Panc1 (cell line): ENCODE measurements around the gene C11orf21. TPM values are rescaled to one million over a fixed set of nuclear protein-coding genes. Genes with fewer than 3 reads are reported as not detected.

ENCODE experiments used
- ATAC-seq: fragments of 200-7000 bp; cut with Tn5 transposase; 2 replicates; pipeline ENCODE4 v1.9.1; 2020; ENCODE audit warnings: mild to moderate bottlenecking, moderate library complexity
- BruUV-seq: library from RNA; stranded (reverse); fragments of 400-500 nt; replicated peaks from 2 replicates; lab custom pipeline; 2021; lab: Mats Ljungman, UMichigan
- CTCF ChIA-PET: fragments of 300-600 bp; sonication (Branson Sonifier 250); formaldehyde crosslinking; loops from one replicate; lab custom pipeline; 2022; ENCODE audit warnings: antibody characterized with exemption; lab: Charles Lee
- POLR2A ChIA-PET: fragments of 300-600 bp; sonication (Branson Sonifier 250); formaldehyde crosslinking; loops from one replicate; lab custom pipeline; 2022; ENCODE audit warnings: antibody characterized with exemption; lab: Charles Lee
- DNase-seq: peaks from one replicate; pipeline ENCODE4 v3.0.0-alpha.2; 2010; ENCODE audit warnings: low read depth, low spot score
- H3K27ac ChIP-seq: 2 replicates; pipeline ENCODE4 v1.5.1; 2011; ENCODE audit warnings: mild to moderate bottlenecking, low read length, inconsistent platforms
- H3K27me3 ChIP-seq: fragments of 200-500 bp; sonication (Bioruptor generic); 2 replicates; pipeline ENCODE4 v1.6.0; 2014; ENCODE audit warnings: low read length, inconsistent platforms; ENCODE audit not compliant: control insufficient read depth, insufficient read depth
- H3K36me3 ChIP-seq: fragments of 200-500 bp; sonication (Bioruptor generic); 2 replicates; pipeline ENCODE4 v1.5.1; 2014; ENCODE audit warnings: inconsistent platforms, mild to moderate bottlenecking, low read length, moderate library complexity; ENCODE audit not compliant: control insufficient read depth, insufficient read depth
- H3K4me1 ChIP-seq: 2 replicates; pipeline ENCODE4 v1.5.1; 2011; ENCODE audit warnings: inconsistent platforms, mild to moderate bottlenecking, low read length, moderate library complexity; ENCODE audit not compliant: control insufficient read depth, insufficient read depth
- H3K4me3 ChIP-seq, 2 experiments: 2 replicates each; pipeline ENCODE4 v1.5.1; 2011 to 2012; ENCODE audit warnings: low read depth in 2 of 2, low read length in 2 of 2, mild to moderate bottlenecking in 2 of 2, inconsistent platforms in 1 of 2, moderate library complexity in 1 of 2
- H3K9me3 ChIP-seq: fragments of 200-500 bp; sonication (Bioruptor generic); 2 replicates; pipeline ENCODE4 v1.5.1; 2014; ENCODE audit warnings: low read depth, mild to moderate bottlenecking, inconsistent platforms, low read length, moderate library complexity; ENCODE audit not compliant: control insufficient read depth, insufficient read depth
- CTCF ChIP-seq: fragments of 450-650 bp; IDR thresholded peaks from 2 replicates; pipeline ENCODE4 v1.5.1; 2017; ENCODE audit warnings: mild to moderate bottlenecking
- POLR2AphosphoS5 ChIP-seq: IDR thresholded peaks from 2 replicates; pipeline ENCODE4 v1.6.1; 2012; ENCODE audit warnings: mild to moderate bottlenecking, low read depth, low read length, moderate library complexity
- REST ChIP-seq, 2 experiments: IDR thresholded peaks; 2 replicates each; pipeline ENCODE4 v1.6.1; 2011 to 2012; ENCODE audit warnings: low read depth in 2 of 2, control low read depth in 1 of 2, low read length in 1 of 2, mild to moderate bottlenecking in 1 of 2, moderate library complexity in 1 of 2; ENCODE audit not compliant: insufficient read depth in 1 of 2
- SIN3A ChIP-seq: IDR thresholded peaks from 2 replicates; pipeline ENCODE4 v1.6.1; 2012; ENCODE audit warnings: low read depth, mild to moderate bottlenecking, low read length, moderate library complexity, borderline replicate concordance; ENCODE audit not compliant: insufficient read depth
- TCF7L2 ChIP-seq: IDR thresholded peaks from 2 replicates; pipeline ENCODE4 v1.6.1; 2011; ENCODE audit warnings: mild to moderate bottlenecking, low read depth, low read length, inconsistent platforms
- in situ Hi-C: cut with HindIII; loops from 2 replicates; pipeline ENCODE4 v1.10.0; 2016; ENCODE audit warnings: low sequenced_read_pairs, low pct_unique_long_range_greater_than_20kb
- intact Hi-C: fragments of 100-400 bp; cut with micrococcal nuclease; formaldehyde crosslinking; loops from one replicate; pipeline ENCODE4 v1.10.0; 2022; ENCODE audit not compliant: unreplicated experiment
- total RNA-seq: library from RNA; stranded (reverse); gene quantifications from one replicate; pipeline ENCODE4 v1.2.1, GENCODE V29; 2021; ENCODE audit not compliant: unreplicated experiment

C11orf21 gene
- total RNA-seq, 1 experiment from 2014 or later = 0.31 TPM

- Histone ChIP-seq H3K4me3 (no peak overlapping the region), H3K9me3 (no peaks in the 10 kb centered on the region), H3K27ac (no peak overlapping the region), H3K36me3 (no peaks in the 10 kb centered on the region), H3K4me1 (no peaks in the 10 kb centered on the region), H3K27me3 (no peaks in the 10 kb centered on the region)
- ChIA-PET CTCF (no interaction called here), POLR2A (no interaction called here)
- no peak for DNase-seq
- TF ChIP-seq SIN3A = no peak
- TF ChIP-seq CTCF = no peak
- TF ChIP-seq POLR2AphosphoS5 = no peak
- TF ChIP-seq TCF7L2 = no peak
- no peak for TF ChIP-seq REST (IDR thresholded peaks at IDR 0.05; ENCODE audit: insufficient read depth in 1 of 2, low read depth in 2 of 2, low read length in 1 of 2)
- in situ Hi-C loops (no loop called here), intact Hi-C loops (no loop called here)
- BruUV-seq = no TSS peak
- no peak for ATAC-seq
These were observed 44.6 kb downstream of the C11orf21 start for GRCh38 chr11:2256951-2257700.

- DNase-seq (no peak), ATAC-seq (0 out of 2 replicates have a peak, but pooled peaks have one; percentile 29)
- no peak overlapping the region for H3K27ac ChIP-seq
- H3K27me3 ChIP-seq = no peaks in the 10 kb centered on the region
- no peaks in the 10 kb centered on the region for H3K9me3 ChIP-seq
- no peak overlapping the region for H3K4me3 ChIP-seq
- in situ Hi-C loops (no loop called here), intact Hi-C loops (no loop called here)
- no peak for TF ChIP-seq SIN3A
- TF ChIP-seq CTCF = no peak
- no peak for TF ChIP-seq TCF7L2
- no peak for TF ChIP-seq POLR2AphosphoS5
- TF ChIP-seq REST (IDR thresholded peaks at IDR 0.05; ENCODE audit: insufficient read depth in 1 of 2, low read depth in 2 of 2, low read length in 1 of 2) = no peak
- H3K4me1 ChIP-seq = no peaks in the 10 kb centered on the region
- no TSS peak for BruUV-seq
- POLR2A ChIA-PET = no interaction called here
- CTCF ChIA-PET = no interaction called here
- H3K36me3 ChIP-seq = no peaks in the 10 kb centered on the region
These were observed 45.3 kb downstream of the C11orf21 start for GRCh38 chr11:2256293-2256913.
